ENCODE results near the gene TSEN34. TPM values are rescaled to one million over a fixed set of nuclear protein-coding genes. Genes with fewer than 3 reads are reported as not detected.

TSEN34 gene
- total RNA-seq, 1 experiment from 2014 or later, result 122 TPM

DNA sequence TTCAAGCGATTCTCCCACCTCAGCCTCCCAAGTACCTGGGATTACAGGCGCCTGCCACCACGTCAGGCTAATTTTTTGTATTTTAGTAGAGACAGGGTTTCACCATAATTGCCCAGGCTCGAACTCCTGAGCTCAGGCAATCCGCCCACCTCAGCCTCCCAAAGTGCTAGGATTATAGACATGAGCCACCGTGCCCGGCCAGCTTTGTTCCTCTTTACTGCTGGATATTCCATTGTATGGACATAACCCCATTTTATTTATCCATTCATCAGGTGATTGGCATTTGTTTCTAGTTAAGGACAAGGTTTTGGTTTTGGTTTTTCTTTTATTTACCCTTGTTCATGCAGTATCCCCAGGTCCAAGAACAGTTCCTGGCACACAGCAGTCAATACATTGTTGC, 5.4 kb downstream of the TSEN34 start:
- Histone ChIP-seq H3K9me3 (ENCODE audit: low read length) (no peaks in the 10 kb centered on the region), H3K4me2 (ENCODE audit: low read length) (no peak overlapping the region), H3K4me1 (ENCODE audit: insufficient read depth, low read length) (peaks cover 13% of the 10 kb centered on the region), H3K27ac (ENCODE audit: low read length) (no peak overlapping the region), H3K27me3 (ENCODE audit: low read length) (no peaks in the 10 kb centered on the region), H3K79me2 (ENCODE audit: low read length) (peaks cover 38% of the 10 kb centered on the region), H3F3A (ENCODE audit: low read length, unreplicated experiment) (no peaks in the 10 kb centered on the region), H3K9ac (ENCODE audit: low read length) (no peak overlapping the region), H4K20me1 (ENCODE audit: low read length) (peaks cover 7% of the 10 kb centered on the region), H3K4me3 (ENCODE audit: low read length) (no peak overlapping the region), H3K36me3 (ENCODE audit: low read depth, low read length) (peaks cover 17% of the 10 kb centered on the region), H3K9me2 (replicated peaks; ENCODE audit: low read length) (no peaks in the 10 kb centered on the region), H2AFZ (ENCODE audit: low read length) (no peak overlapping the region)
- TF ChIP-seq CTCF (conservative IDR thresholded peaks at IDR 0.05; ENCODE audit: low read depth, low read length), result no peak
- no peak for TF ChIP-seq EZH2phosphoT487 (IDR thresholded peaks at IDR 0.05; ENCODE audit: borderline replicate concordance, low read length)
- no peak for TF ChIP-seq EZH2 (IDR thresholded peaks at IDR 0.05; ENCODE audit: low read length, unreplicated experiment)
- CTCF ChIA-PET, result no interaction called here
- POLR2A ChIA-PET (ENCODE audit: unreplicated experiment), result no interaction called here
- DNase-seq (no peak), ATAC-seq (no peak)
- intact Hi-C loops (cut with micrococcal nuclease), result no loop called here
- BruUV-seq (replicated peaks), result no TSS peak

GRCh38 chr19:54197121-54197520, 6.0 kb downstream of the TSEN34 start:
- no peak overlapping the region for H3K27ac ChIP-seq (ENCODE audit: low read length)
- no peaks in the 10 kb centered on the region for H3K9me3 ChIP-seq (ENCODE audit: low read length)
- intact Hi-C loops (cut with micrococcal nuclease), result no loop called here
- peaks cover 13% of the 10 kb centered on the region for H4K20me1 ChIP-seq (ENCODE audit: low read length)
- peaks cover 23% of the 10 kb centered on the region for H3K36me3 ChIP-seq (ENCODE audit: low read depth, low read length)
- ChIA-PET POLR2A (ENCODE audit: unreplicated experiment) (no interaction called here), CTCF (no interaction called here)
- TF ChIP-seq EZH2phosphoT487 (IDR thresholded peaks at IDR 0.05; ENCODE audit: borderline replicate concordance, low read length), result no peak
- TF ChIP-seq CTCF (conservative IDR thresholded peaks at IDR 0.05; ENCODE audit: low read depth, low read length), result no peak
- no peak for TF ChIP-seq EZH2 (IDR thresholded peaks at IDR 0.05; ENCODE audit: low read length, unreplicated experiment)
- no TSS peak for BruUV-seq (replicated peaks)
- no peak overlapping the region for H3K4me2 ChIP-seq (ENCODE audit: low read length)
- H3F3A ChIP-seq (ENCODE audit: low read length, unreplicated experiment), result peaks cover 5% of the 10 kb centered on the region
- peaks cover 11% of the 10 kb centered on the region for H3K4me1 ChIP-seq (ENCODE audit: insufficient read depth, low read length)
- DNase-seq (no peak), ATAC-seq (no peak)
- no peak overlapping the region for H3K9ac ChIP-seq (ENCODE audit: low read length)
- H2AFZ ChIP-seq (ENCODE audit: low read length), result no peak overlapping the region
- H3K4me3 ChIP-seq (ENCODE audit: low read length), result no peak overlapping the region
- H3K79me2 ChIP-seq (ENCODE audit: low read length), result peaks cover 38% of the 10 kb centered on the region
- H3K9me2 ChIP-seq (replicated peaks; ENCODE audit: low read length), result no peaks in the 10 kb centered on the region
- no peaks in the 10 kb centered on the region for H3K27me3 ChIP-seq (ENCODE audit: low read length)

GRCh38 chr19:54199401-54199800, 8.3 kb downstream of the TSEN34 start:
- Histone ChIP-seq H3K79me2 (ENCODE audit: low read length) (peaks cover 46% of the 10 kb centered on the region), H3K27ac (ENCODE audit: low read length) (no peak overlapping the region), H3K36me3 (ENCODE audit: low read depth, low read length) (peaks cover 37% of the 10 kb centered on the region), H3F3A (ENCODE audit: low read length, unreplicated experiment) (peaks cover 22% of the 10 kb centered on the region), H3K9me2 (replicated peaks; ENCODE audit: low read length) (no peaks in the 10 kb centered on the region), H4K20me1 (ENCODE audit: low read length) (peaks cover 35% of the 10 kb centered on the region), H3K4me3 (ENCODE audit: low read length) (no peak overlapping the region), H3K4me1 (ENCODE audit: insufficient read depth, low read length) (peaks cover 28% of the 10 kb centered on the region), H3K27me3 (ENCODE audit: low read length) (no peaks in the 10 kb centered on the region), H3K9me3 (ENCODE audit: low read length) (no peaks in the 10 kb centered on the region), H2AFZ (ENCODE audit: low read length) (no peak overlapping the region), H3K9ac (ENCODE audit: low read length) (no peak overlapping the region), H3K4me2 (ENCODE audit: low read length) (no peak overlapping the region)
- ATAC-seq (no peak), DNase-seq (no peak)
- POLR2A ChIA-PET (ENCODE audit: unreplicated experiment), result interaction anchor here (0.6 to 1.2 kb wide), 4 partner anchors 8 to 26 kb away, joined by 3 to 19 read pairs (median 4); partner anchors contain the start of genes TMC4 and TSEN34
- CTCF ChIA-PET, result no interaction called here
- no peak for TF ChIP-seq CTCF (conservative IDR thresholded peaks at IDR 0.05; ENCODE audit: low read depth, low read length)
- intact Hi-C loops (cut with micrococcal nuclease), result no loop called here
- no TSS peak for BruUV-seq (replicated peaks)
